Activated CD4-positive, alpha-beta T cell treated with anti-CD3 and anti-CD28 coated beads for 1 hour (primary cell): ENCODE measurements around the gene ROCK2.
"Not testable (repeated sequence)": the region's sequence is repeated elsewhere in the genome, so short reads cannot be mapped to it uniquely, and the experiment has no call there.

Source experiments
- DNase-seq: peaks from one replicate; pipeline ENCODE4 v3.0.0-alpha.2; 2020

Gene ROCK2

DNA sequence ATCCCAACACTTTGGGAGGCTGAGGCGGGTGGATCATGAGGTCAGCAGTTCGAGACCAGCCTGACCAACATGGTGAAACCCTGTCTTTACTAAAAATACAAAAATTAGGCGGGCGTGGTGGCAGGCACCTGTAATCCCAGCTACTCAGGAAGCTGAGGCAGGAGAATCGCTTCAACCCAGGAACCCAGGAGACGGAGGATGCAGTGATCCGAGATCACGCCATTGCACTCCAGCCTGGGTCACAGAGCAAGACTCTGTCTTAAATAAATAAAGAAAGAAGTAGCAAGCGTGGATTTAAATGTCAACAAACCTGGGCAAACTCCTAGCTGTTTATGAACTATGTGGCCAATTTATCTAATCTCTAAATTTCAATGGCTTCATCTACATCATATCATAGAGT is 82.9 kb downstream of the ROCK2 start:
- DNase-seq, result not testable (repeated sequence)

DNA sequence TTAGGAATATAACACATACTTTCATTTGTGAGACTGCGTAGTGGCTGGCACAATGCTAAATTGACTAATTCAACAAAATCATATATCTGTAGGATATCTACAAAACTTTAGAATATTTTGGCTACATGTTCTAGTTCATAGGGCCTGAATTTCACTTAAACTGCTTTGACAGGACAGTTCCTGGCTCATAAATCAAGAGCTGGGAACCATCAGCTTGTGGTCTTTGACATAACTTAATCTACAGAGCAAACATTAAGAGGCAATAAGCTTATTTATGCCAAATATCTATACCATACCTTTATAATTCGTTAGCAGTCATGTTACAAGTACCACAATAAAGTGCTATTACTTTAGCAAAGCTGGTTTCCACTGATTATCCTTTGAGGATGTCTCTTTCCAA is 83.5 kb downstream of the ROCK2 start:
- DNase-seq, result no peak

DNA sequence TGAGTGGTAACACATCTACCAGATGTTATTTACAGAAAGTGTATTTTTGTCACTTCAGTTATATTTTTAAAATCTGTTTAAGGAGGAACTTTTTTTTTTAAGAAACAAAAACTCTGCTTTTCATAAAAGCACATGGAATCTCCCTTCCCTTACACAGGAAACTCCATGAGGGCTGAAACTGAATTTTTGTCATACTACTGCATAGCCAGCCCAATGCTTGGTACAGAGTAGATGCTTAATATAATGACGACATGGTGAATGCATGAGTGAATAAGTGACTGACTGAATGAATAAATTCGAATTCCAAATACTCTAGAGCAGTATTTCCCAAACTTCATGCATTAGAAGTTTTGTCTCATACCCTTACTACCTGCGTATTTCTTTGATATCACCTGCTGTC is 86.5 kb downstream of the ROCK2 start:
- DNase-seq, result no peak

DNA sequence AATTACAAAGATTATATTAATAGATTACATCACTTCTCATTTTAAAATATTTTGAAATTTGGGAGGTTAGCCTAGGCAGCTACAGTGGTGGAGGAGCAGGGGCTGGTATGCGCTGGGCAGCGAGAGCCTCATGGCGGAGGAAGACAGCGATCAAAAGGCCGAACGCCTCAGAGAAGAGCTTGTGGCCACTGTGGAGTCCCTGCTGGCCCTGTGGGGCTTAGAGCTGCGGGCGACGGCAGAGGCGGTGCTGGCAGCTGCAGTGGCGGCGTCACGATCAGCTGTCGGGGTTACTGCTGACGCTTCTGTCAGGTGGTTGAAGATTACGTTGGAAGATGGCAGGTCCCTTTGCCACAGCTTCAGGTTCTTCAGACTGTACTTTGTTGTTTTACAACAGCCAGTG is 87.4 kb downstream of the ROCK2 start:
- DNase-seq, result no peak

DNA sequence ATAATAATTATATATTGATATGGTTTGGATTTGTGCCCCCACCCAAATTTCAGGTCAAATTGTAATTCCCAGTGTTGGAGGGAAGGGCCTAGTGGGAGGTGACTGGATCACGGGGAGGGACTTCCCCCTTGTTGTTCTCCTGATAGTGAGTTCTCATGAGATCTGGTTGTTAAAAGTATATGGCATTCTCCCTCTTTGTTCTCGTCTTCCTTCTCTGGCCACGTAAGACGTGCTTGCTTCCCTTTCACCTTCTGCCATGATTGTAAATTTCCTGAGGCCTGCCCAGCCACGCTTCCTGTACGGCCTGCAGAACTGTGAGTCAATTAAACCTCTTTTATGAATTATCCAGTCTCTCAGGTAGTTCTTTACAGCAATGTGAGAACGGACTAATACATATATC is 88.3 kb downstream of the ROCK2 start:
- no peak for DNase-seq

DNA sequence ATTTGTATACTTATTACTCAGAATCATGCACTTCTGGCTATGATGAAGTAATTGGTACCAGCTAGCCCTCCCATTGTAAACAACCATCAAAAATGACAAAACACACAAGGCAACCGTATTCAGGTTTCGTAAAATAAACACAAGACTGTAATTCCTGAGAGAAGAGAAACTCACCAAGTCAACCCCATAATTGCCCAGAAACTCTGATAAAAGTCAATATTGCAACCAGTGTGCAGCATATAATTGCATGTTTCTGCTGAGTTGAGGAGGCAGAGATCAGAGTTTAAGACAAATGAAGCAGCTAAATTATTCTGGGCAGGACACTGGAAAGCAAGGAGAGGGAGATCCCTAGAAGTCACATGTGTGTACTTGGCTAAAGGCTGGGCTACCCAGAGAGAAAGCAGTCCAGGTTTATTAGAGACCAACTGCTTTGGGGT is 90.3 kb downstream of the ROCK2 start:
- no peak for DNase-seq

DNA sequence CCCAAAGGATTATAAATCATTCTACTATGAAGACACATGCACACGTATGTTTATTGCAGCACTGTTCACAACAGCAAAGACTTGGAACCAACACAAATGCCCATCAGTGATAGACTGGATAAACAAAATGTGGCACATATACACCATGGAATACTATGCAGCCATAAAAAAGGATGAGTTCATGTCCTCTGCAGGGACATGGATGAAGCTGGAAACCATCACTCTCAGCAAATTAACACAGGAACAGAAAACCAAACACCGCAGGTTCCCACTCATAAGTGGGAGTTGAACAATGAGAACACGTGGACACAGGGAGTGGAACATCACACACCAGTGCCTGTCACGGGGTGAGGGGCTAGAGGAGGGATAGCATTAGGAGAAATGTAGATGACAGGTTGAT is 92.0 kb downstream of the ROCK2 start:
- DNase-seq, result not testable (repeated sequence)

DNA sequence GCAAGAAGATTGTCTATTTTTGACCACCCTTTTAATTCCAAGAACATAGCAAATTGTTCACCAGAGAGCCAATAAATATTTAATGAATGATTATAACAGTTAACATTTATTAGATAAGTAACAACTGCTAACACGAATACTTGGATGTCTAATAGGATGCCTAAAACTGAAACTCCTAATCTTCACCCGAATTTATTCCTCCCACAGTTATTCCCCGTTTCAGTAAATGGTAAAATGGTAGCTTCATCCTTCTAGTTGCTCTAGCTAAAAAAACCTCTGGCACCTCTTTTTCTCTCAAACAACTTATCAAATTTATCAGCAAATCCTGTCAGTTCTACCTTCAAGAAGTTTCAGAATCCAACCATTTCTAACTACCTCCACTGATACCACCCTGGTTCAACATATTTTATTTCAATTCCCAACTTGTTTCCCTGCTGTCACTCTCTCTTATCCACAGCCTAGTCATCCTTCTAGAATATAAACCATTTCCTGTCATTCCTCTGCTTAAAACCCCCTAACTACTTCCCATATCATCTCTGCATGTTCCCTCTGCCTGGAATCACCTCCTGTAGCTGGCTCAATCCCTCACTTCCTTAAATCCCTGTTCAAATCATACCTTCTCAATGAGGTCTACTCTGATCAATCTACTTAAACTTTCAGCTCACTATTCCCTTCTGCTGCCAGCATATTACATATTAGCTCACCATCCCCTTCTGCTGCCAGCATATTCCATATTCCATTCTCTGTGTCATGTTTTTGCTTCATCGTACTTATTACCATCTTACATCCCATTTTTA is 93.8 kb downstream of the ROCK2 start:
- no peak for DNase-seq

DNA sequence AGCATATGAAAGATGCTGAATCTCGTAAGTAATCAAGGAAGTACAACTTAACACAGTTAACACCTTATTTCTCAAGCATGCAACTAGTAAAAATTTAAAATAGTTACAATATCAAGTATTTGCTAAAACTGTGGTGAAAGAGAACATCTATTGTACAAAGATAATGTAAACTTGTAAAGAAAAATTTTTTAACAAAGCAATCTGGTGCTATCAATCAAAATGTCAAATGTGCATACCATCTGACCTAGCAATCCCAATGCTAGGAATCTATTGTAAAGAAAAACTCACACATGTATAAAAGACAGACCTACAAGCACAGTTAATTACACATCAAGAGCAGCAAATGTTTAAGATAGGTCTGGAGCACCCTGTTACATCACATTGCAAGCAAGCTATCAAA is 99.1 kb downstream of the ROCK2 start:
- DNase-seq, result no peak

DNA sequence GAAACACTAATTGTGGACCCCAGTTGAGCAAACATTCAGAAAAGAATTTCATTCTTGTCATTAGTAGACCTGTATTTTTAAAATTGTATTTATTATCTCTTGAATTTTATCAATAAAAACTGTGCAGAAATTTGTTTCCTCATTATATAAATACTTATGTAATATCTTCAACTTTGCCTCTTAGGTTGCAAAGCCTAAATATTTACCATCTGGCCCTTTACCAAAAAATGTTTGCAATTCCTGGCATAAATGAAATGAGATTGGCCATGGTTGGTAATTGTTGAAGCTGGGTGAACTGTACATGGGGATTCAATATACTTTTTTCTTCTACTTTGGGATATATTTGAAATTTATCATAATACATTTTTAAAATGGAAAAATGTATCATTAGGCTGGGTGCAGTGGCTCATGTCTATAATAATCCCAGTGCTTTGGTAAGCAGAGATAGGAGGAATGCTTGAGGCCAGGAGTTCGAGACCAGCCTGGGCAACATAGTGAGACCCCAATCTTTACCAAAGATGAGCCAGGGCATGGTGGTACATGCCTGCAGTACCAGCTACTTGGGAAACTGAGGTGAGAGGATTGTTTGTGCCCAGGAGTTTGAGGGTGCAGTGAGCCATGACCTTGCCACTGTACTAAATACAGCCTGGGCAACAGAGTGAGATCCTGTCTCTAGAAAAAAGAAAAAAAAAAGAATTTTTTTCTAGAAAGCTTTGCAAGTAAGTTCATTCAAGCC is 100.2 kb downstream of the ROCK2 start:
- no peak for DNase-seq

DNA sequence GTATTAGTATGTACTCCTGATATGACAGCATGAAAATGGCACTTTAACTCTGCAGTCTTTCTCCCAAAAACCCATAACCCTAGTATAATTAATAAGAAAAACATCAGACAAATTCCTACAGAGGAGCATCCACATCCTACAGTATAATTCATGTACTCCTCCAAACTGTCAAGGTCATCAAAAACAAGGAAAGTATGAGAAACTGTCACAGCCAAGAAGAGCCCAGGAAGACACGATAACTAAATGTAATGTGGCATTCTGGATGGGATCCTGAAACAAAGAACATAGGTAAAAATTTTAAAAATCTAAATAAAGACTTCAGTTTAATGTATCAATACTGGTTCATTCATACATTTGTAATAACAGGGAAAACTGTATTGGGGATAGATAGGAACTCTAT is 100.9 kb downstream of the ROCK2 start:
- DNase-seq, result no peak

DNA sequence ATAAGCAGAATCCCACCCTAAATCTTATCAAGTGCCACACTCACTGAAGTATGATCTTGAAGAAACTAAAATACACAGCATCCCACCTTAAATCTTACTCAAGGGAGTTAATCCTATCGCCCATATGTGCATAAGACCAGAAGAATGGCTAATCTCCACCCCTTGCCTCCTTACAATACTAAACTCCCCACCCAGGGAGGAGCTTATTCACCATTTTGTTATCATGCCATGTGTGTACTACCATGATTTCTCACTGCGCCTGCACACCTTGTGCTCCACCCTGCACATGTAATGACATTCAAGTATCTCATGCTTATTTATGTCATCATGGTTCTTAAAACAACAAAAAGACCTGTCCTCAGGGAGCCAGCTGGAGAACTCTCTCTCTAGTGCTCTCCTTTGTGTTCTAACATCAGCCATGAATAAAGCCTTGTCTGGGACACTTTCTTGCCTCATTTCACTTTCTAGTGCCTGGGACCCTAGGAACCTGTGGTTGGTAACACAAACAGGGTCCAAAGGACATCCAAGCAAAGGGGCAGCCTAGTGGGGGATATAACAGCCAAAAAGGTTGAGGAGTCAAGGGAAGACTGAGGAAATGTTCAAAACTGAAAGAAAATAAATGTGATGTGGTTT is 101.8 kb downstream of the ROCK2 start:
- DNase-seq, result no peak

DNA sequence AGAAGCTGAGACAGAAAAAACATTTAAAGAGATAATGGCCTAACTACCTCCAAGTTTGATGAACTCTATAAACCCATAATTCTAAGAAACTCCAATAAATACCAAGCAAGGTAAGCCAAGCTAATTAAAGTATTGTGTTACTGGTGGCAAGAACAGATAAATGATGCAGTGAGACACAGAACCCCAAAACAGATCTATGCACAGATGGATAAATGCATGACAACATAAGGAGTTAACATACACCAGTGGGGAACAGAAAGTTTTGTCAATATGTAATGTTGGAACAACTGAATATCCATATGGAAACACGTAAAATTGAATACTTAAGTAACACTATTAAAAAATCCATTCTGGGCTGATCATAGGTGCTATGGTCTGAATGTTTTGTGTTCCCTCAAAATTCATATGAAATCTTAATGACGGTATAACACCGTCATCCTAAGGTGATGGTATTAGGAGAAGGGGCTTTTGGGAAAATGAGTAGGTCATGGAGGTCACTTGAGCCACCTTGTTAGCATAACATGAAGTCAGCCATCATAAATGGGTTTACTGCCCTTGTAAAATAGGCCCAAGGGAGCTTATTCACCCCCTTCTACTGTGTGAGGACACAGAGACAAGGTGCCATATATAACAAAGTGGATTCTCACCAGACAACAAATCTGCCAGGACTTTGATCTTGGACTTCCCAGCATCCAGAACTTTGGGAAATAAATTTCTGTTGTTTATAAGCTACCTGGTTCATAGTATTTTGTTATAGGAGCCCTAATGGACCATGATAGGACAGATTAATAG is 102.8 kb downstream of the ROCK2 start:
- no peak for DNase-seq

DNA sequence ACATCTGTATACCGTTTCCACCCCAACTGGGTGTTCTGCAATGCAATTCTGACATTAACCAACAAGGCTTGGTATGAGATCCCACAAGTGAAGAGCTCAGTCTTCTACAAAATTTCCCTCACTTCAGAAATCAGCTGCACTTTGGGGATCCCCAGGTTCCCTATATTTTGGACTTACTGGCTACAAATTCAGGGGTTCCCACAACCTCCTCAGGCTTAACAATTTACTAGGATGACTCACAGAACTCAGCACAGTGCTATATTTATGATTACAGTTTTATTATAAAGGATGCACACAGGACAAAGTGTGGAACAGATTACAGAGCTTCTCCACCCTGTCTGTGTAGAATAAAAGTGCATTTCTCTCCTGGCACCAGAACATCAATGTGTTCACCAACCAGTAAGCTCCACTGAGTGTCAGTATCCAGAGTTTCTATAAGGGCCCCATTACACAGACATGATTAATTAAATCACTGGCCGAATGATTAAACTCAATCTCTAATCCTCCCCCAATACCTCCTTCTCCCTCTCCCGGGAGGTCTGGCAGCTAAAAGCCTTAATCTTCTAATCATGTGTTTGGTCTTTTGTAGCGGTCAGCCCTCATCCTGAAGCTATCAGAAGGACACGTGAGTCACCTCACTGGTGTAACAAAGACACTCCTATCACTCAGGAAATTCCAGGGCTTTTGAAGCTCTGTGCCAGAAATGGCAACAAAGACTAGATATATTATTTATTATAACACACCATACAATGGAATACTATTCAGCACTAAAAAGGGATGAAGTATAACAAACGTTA is 104.6 kb downstream of the ROCK2 start:
- DNase-seq, result no peak

DNA sequence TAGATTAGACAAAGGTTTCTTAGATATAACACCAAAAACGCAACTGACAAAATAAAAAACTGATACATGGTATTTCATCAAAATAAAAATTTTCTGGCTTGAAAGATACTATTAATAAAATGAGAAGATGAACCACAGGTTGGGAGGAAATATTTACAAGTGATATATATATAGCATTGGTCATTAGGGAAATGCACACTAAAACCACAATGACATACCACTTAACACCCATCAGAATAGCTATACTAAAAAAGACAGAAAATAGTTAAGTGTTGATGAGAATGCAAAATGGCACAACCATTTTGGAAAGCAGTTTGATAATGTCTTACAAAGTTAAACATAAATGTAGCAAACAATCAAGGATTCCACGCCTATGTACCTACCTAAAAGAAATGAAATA is 105.3 kb downstream of the ROCK2 start:
- DNase-seq, result no peak

DNA sequence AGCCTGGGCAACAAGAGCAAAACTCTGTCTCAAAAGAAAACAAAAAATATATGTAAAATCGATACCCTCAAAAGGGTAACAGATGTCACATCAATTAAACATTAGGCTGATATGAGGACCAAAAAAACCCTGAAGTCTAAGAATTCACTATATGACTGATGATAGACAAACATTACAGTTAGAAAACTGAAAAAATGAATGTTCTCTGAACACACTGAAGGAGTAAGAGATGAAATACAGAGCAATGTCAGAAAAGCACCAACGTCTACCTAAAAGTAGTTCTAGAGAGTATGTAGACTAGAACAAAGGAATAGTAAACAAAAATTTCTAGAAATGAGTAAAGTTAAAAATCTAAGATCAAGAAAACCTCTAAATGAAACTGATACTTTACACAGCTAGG is 107.3 kb downstream of the ROCK2 start:
- DNase-seq, result no peak

DNA sequence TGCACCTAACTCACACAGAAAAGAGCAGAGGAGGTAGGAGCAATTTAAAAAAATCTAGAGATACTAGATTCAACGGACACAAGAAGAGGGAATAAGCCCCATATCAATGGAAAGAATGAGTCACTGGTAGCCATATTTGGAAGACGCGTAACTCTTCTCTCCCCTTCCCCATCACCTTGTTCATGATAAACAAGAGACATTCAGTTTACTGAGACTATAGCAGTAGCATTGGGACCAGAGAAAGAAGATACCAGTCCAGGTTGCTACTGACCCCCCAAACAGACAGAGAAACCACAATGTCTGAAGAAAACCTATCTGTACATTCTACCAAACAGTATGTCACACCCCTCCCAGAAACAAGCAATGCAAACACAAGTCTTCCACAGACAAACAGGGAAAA is 108.1 kb downstream of the ROCK2 start:
- no peak for DNase-seq

DNA sequence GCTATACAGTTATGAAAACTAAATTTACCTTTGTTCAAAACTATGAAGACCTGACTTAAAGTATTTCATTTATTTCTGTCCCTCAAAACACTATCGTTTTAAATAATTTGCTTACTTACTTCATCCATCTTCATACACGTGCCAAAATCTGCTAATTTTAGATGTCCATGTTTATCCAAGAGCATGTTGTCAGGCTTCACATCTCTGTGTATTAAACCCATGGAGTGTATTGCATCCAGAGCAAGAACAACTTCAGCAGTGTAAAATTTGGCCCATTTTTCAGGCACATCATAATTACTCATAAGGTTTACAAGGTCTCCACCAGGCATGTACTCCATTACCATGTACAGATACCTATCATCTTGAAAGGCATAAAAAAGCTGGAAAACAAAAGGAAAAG is 108.9 kb downstream of the ROCK2 start:
- DNase-seq, result no peak

DNA sequence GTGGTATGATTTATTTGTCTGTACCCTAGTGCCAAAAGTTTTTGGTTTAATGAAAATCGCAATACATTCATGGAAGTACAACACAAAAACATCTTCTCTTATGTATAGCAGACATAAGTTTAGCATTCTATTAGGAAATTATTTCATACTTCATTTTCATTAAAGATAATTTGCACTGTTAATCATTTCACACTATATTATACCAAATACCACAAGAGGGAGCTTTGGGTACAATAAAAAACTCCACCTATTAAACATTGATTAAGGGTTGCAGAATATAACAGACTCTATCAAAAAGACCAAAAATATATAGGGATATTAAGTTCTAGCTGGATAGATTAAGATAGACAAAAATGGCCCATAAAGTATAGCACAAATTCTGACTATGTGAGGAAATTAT is 110.1 kb downstream of the ROCK2 start:
- no peak for DNase-seq

DNA sequence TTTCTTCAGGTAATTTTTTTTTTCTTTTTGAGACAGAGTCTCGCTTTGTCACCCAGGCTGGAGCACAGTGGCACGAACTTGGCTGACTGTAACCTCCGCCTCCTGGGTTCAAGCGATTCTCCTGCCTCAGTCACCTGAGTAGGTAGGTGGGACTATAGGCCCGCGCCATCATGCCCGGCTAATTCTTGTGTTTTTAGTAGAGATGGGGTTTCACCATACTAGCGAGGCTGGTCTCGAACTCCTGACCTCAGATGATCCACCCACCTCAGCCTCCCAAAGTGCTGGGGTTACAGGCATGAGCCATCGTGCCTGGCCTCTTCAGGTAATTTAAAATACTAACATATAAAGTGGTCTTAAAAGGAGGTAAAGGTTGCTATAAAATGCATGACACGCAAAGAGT is 113.2 kb downstream of the ROCK2 start:
- DNase-seq, result not testable (repeated sequence)

DNA sequence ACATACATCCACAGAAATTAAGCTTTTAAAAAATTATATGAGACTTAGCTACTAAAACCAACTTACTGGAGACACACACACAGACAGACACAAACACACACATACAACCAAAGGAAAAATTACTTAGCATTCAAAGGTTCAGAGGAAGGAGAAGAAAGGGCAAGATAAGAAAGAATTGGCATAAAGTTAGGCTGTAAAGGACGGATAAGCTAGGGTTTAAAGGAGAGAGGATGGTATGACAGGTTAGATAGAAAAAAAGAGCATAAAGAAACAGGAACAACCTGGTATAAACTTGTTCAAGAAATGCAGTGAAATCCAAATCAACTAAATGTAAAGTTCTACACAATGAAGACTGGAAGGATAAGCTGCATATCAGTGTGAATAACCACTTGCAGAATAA is 115.7 kb downstream of the ROCK2 start:
- DNase-seq, result no peak

DNA sequence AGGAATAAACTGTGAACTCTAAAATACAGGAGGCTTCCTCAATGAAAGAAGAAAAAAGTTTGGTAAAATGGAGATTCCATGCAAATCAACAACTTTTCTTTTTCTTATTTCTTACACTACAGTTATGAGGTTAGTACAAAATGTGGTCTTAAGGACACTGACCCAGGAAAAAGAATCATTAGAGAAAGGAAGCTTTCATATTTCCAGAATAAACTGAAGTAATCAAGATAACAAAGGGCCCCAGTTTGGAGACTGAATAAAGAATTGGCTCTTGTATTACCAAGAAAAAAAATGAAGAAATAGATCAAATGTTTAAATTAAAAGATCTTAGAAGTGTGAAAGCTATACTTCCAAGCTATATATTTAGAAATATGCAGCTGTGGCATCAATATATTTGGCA is 116.8 kb downstream of the ROCK2 start:
- no peak for DNase-seq
